ENCODE results near the gene PHETA1.

Gene PHETA1

GRCh38 chr12:111368788-111369495 is at the start of gene PHETA1:
Gene PHETA1 (minus strand): TSS chr12:111369095. CDS start chr12:111363427, 5,668 bp downstream.
- no peak for DNase-seq

GRCh38 chr12:111418594-111418880 is 49.6 kb upstream of the PHETA1 start:
- no peak for DNase-seq

- no peak for DNase-seq
Observed at GRCh38 chr12:111417784-111418593, 49.1 kb upstream of the PHETA1 start.

- no peak for DNase-seq
Observed at GRCh38 chr12:111417290-111417689, 48.4 kb upstream of the PHETA1 start.

GRCh38 chr12:111414711-111415252 is 45.9 kb upstream of the PHETA1 start:
- no peak for DNase-seq

GRCh38 chr12:111413442-111414086 is 44.7 kb upstream of the PHETA1 start:
- DNase-seq, result no peak

GRCh38 chr12:111412830-111413441 is 44.0 kb upstream of the PHETA1 start:
- no peak for DNase-seq

GRCh38 chr12:111412007-111412829 is 43.3 kb upstream of the PHETA1 start:
- no peak for DNase-seq

GRCh38 chr12:111411185-111411764 is 42.4 kb upstream of the PHETA1 start:
- DNase-seq, result no peak

- DNase-seq, result no peak
Observed at GRCh38 chr12:111410431-111411184, 41.7 kb upstream of the PHETA1 start.

GRCh38 chr12:111409780-111410430 is 41.0 kb upstream of the PHETA1 start:
- DNase-seq, result no peak

- no peak for DNase-seq
Observed at GRCh38 chr12:111409403-111409779, 40.5 kb upstream of the PHETA1 start.

GRCh38 chr12:111408686-111409402 is 39.9 kb upstream of the PHETA1 start:
- DNase-seq, result no peak

- no peak for DNase-seq
Observed at GRCh38 chr12:111408116-111408440, 39.2 kb upstream of the PHETA1 start.

GRCh38 chr12:111407377-111408115 is 38.7 kb upstream of the PHETA1 start:
- DNase-seq, result no peak

GRCh38 chr12:111406474-111407376 is 37.8 kb upstream of the PHETA1 start:
- peak; percentile 64 for DNase-seq

- DNase-seq, result no peak
Observed at GRCh38 chr12:111405859-111406473, 37.1 kb upstream of the PHETA1 start, which contains the start of gene SH2B3. Gene SH2B3 (plus strand): TSS chr12:111405923. CDS start chr12:111418146, 12,223 bp downstream.
